SK-N-MC (cell line): ENCODE results near the gene ANKUB1.

Source experiments
- EZH2 ChIP-seq: fragments of 200-600 bp; sonication (generic); IDR thresholded peaks from one replicate; pipeline ENCODE4 v1.6.1; 2017; ENCODE audit warnings: antibody characterized with exemption
- POLR2AphosphoS5 ChIP-seq: IDR thresholded peaks from 2 replicates; pipeline ENCODE4 v1.6.1; 2012; ENCODE audit warnings: mild to moderate bottlenecking, low read depth, low read length, borderline replicate concordance

DNA sequence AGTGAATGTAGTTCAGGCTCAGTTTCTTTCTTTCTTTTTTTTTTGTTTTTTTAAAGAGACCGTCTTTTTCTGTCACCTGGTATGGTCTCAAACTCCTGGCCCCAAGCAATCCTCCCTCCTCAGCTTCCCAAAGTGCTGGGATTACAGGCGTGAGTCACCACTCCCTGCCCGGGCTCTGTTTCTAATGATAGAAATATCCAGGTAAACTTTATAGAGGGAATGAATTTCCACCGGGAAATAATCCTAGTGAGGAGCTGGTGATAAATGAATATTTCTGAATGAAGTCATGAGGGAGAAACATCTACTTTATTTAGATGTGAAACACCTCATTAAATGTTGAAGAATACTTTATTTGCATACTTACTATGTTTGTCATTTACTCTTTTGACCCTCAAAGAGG lies 27.8 kb upstream of the ANKUB1 start:
- no peak for TF ChIP-seq EZH2
- TF ChIP-seq POLR2AphosphoS5: no peak
